H1 (cell line): ENCODE results near the gene EPHA10. TPM values are rescaled to one million over a fixed set of nuclear protein-coding genes. Genes with fewer than 3 reads are reported as not detected.
A peak's percentile ranks its signal among the peaks of the same experiment; 100 is the strongest.

ENCODE experiments used
- CTCF ChIA-PET: fragments of 300-600 bp; sonication (Branson Sonifier 250); formaldehyde crosslinking; loops from one replicate; lab custom pipeline; 2021; ENCODE audit not compliant: partially characterized antibody; lab: Charles Lee
- POLR2A ChIA-PET: fragments of 300-600 bp; sonication (Branson Sonifier 250); formaldehyde crosslinking; loops from one replicate; lab custom pipeline; 2021; ENCODE audit warnings: inconsistent platforms; ENCODE audit not compliant: partially characterized antibody; lab: Charles Lee
- DNase-seq, 2 experiments: peaks; one replicate each; pipeline versions ENCODE4 v3.0.0 to v3.0.0-alpha.2; 2010 to 2022; ENCODE audit warnings: low spot score in 2 of 2, low read depth in 1 of 2, mixed read lengths in 1 of 2
- FAIRE-seq: peaks from 2 replicates; lab custom pipeline; 2011; peaks lifted over from hg19 to GRCh38; lab: Jason Lieb, UNC
- H2AFZ ChIP-seq: 2 replicates; pipeline ENCODE4 v1.8.1; 2012; ENCODE audit warnings: low read length, inconsistent platforms
- H2AK5ac ChIP-seq: 2 replicates; pipeline ENCODE4 v1.6.1; 2013; ENCODE audit warnings: low read depth, low read length
- H2BK120ac ChIP-seq: replicated peaks from 2 replicates; pipeline ENCODE3; 2013; ENCODE audit warnings: low read depth, low read length, inconsistent platforms
- H2BK12ac ChIP-seq: 2 replicates; pipeline ENCODE4 v1.6.1; 2013; ENCODE audit warnings: low read depth, low read length
- H2BK15ac ChIP-seq: 2 replicates; pipeline ENCODE4 v1.6.1; 2013; ENCODE audit warnings: low read length
- H2BK20ac ChIP-seq: 2 replicates; pipeline ENCODE4 v1.6.1; 2013; ENCODE audit warnings: low read length
- H2BK5ac ChIP-seq: 2 replicates; pipeline ENCODE4 v1.6.1; 2013; ENCODE audit warnings: low read depth, low read length
- H3K14ac ChIP-seq: 2 replicates; pipeline ENCODE4 v1.6.1; 2013; ENCODE audit warnings: inconsistent platforms; ENCODE audit not compliant: insufficient read length
- H3K18ac ChIP-seq: 2 replicates; pipeline ENCODE4 v1.6.1; 2013; ENCODE audit warnings: low read length; ENCODE audit errors: extremely low read depth
- H3K23ac ChIP-seq: 2 replicates; pipeline ENCODE4 v1.6.1; 2013; ENCODE audit warnings: inconsistent platforms; ENCODE audit not compliant: insufficient read length
- H3K23me2 ChIP-seq: 2 replicates; pipeline ENCODE4 v1.6.1; 2013; ENCODE audit warnings: low read depth, low read length
- H3K27ac ChIP-seq: 2 replicates; pipeline ENCODE4 v1.6.1; 2011; ENCODE audit warnings: low read depth, low read length, inconsistent platforms
- H3K27me3 ChIP-seq, 4 experiments: replicated peaks in 1 of 4; 1 replicate in 1 of 4; 2 replicates in 3 of 4; pipeline versions ENCODE4 v1.6.1 to v1.8.1; 2011 to 2013; ENCODE audit warnings: low read length in 3 of 4, mild to moderate bottlenecking in 3 of 4, inconsistent platforms in 2 of 4, mixed read lengths in 2 of 4, moderate library complexity in 1 of 4; ENCODE audit not compliant: control insufficient read depth in 3 of 4, insufficient read depth in 3 of 4; ENCODE audit errors: extremely low read depth in 1 of 4
- H3K36me3 ChIP-seq, 4 experiments: 2 replicates each; pipeline versions ENCODE4 v1.6.1 to v1.8.1; 2011 to 2013; ENCODE audit warnings: mild to moderate bottlenecking in 4 of 4, low read length in 3 of 4, moderate library complexity in 2 of 4, control low read depth in 1 of 4, inconsistent platforms in 1 of 4; ENCODE audit not compliant: insufficient read depth in 4 of 4, control insufficient read depth in 2 of 4
- H3K4ac ChIP-seq: replicated peaks from 2 replicates; pipeline ENCODE3; 2013; ENCODE audit warnings: low read length, low read depth, mixed read lengths, inconsistent platforms; ENCODE audit not compliant: insufficient read length
- H3K4me1 ChIP-seq, 4 experiments: replicated peaks in 1 of 4; 1 replicate in 1 of 4; 2 replicates in 3 of 4; pipeline versions ENCODE4 v1.6.1 to v1.8.1; 2011 to 2013; ENCODE audit warnings: low read length in 3 of 4, inconsistent platforms in 2 of 4, mixed read lengths in 1 of 4; ENCODE audit not compliant: insufficient read depth in 4 of 4, control insufficient read depth in 3 of 4
- H3K4me2 ChIP-seq, 2 experiments: 2 replicates each; pipeline versions ENCODE4 v1.6.1 to v1.8.1; 2011 to 2013; ENCODE audit warnings: low read depth in 2 of 2, low read length in 2 of 2, control low read depth in 1 of 2, inconsistent platforms in 1 of 2, mild to moderate bottlenecking in 1 of 2; ENCODE audit not compliant: insufficient read depth in 1 of 2
- H3K4me3 ChIP-seq, 4 experiments: fragments of 200-600, 300-600 bp in 1 of 4; sonication (generic), shearing (Covaris generic), sonication (Bioruptor Twin) in 1 of 4; 2 replicates each; pipeline versions ENCODE4 v1.5.1 to v1.8.1; 2011 to 2016; ENCODE audit warnings: low read length in 4 of 4, low read depth in 3 of 4, control low read depth in 2 of 4, inconsistent platforms in 2 of 4, mild to moderate bottlenecking in 2 of 4, mixed read lengths in 1 of 4, moderate library complexity in 1 of 4; ENCODE audit not compliant: insufficient read depth in 2 of 4; ENCODE audit errors: extremely low read depth in 1 of 4
- H3K56ac ChIP-seq: replicated peaks from 2 replicates; pipeline ENCODE3; 2013; ENCODE audit warnings: low read depth, mild to moderate bottlenecking, mixed read lengths, low read length, inconsistent platforms; ENCODE audit not compliant: insufficient read length
- H3K79me1 ChIP-seq: 2 replicates; pipeline ENCODE4 v1.6.1; 2013; ENCODE audit warnings: low read depth, low read length, control low read depth
- H3K79me2 ChIP-seq, 2 experiments: 2 replicates each; pipeline versions ENCODE4 v1.6.1 to v1.8.1; 2012 to 2013; ENCODE audit warnings: low read length in 2 of 2, mild to moderate bottlenecking in 2 of 2, inconsistent platforms in 1 of 2; ENCODE audit not compliant: insufficient read depth in 2 of 2, control insufficient read depth in 1 of 2
- H3K9ac ChIP-seq, 4 experiments: replicated peaks in 1 of 4; 1 replicate in 1 of 4; 2 replicates in 3 of 4; pipeline versions ENCODE4 v1.6.1 to v1.8.1; 2011 to 2013; ENCODE audit warnings: low read depth in 3 of 4, low read length in 3 of 4, control low read depth in 2 of 4, mild to moderate bottlenecking in 2 of 4, moderate library complexity in 2 of 4, inconsistent platforms in 1 of 4; ENCODE audit errors: extremely low read depth in 1 of 4
- H3K9me3 ChIP-seq, 2 experiments: 2 replicates each; pipeline versions ENCODE4 v1.6.1 to v1.8.1; 2012 to 2013; ENCODE audit warnings: mild to moderate bottlenecking in 2 of 2, moderate library complexity in 2 of 2, control low read depth in 1 of 2, inconsistent platforms in 1 of 2, low read depth in 1 of 2, low read length in 1 of 2, mixed read lengths in 1 of 2; ENCODE audit not compliant: insufficient read depth in 2 of 2
- H4K20me1 ChIP-seq, 2 experiments: replicated peaks in 1 of 2; 2 replicates each; pipeline versions ENCODE3 to v1.8.1; 2011 to 2013; ENCODE audit warnings: inconsistent platforms in 2 of 2, low read length in 2 of 2, mild to moderate bottlenecking in 1 of 2; ENCODE audit not compliant: insufficient read depth in 2 of 2, control insufficient read depth in 1 of 2
- H4K5ac ChIP-seq: 2 replicates; pipeline ENCODE4 v1.6.1; 2013; ENCODE audit warnings: low read length, low read depth, mixed read lengths, inconsistent platforms; ENCODE audit not compliant: insufficient read length
- H4K8ac ChIP-seq: 2 replicates; pipeline ENCODE4 v1.8.0; 2013; ENCODE audit warnings: mild to moderate bottlenecking, moderate library complexity, low read length, inconsistent platforms; ENCODE audit not compliant: insufficient read depth; ENCODE audit errors: extremely low read depth
- H4K91ac ChIP-seq: replicated peaks from 2 replicates; pipeline ENCODE3; 2013; ENCODE audit warnings: low read length, mixed read lengths, inconsistent platforms; ENCODE audit not compliant: insufficient read length
- CHD2 ChIP-seq: IDR thresholded peaks from 2 replicates; pipeline ENCODE4 v1.6.1; 2012; ENCODE audit warnings: low read length, improper control_type of control experiment
- EGR1 ChIP-seq: IDR thresholded peaks from 2 replicates; pipeline ENCODE4 v1.6.1; 2011; ENCODE audit warnings: low read depth, low read length, borderline replicate concordance
- JUN ChIP-seq: IDR thresholded peaks from 2 replicates; pipeline ENCODE4 v1.6.1; 2011; ENCODE audit warnings: low read depth, mild to moderate bottlenecking, improper control_type of control experiment, low read length
- PHF8 ChIP-seq: fragments of 200-600 bp; sonication (generic); conservative IDR thresholded peaks from 2 replicates; pipeline ENCODE4 v1.7.1; 2012; ENCODE audit warnings: low read depth, mild to moderate bottlenecking, inconsistent platforms, low read length, moderate library complexity
- POLR2A ChIP-seq, 2 experiments: IDR thresholded peaks; 1 replicate in 1 of 2; 2 replicates in 1 of 2; pipeline ENCODE4 v1.6.1; 2011; ENCODE audit warnings: low read depth in 2 of 2, low read length in 2 of 2, mild to moderate bottlenecking in 2 of 2; ENCODE audit errors: control extremely low read depth in 1 of 2
- RNF2 ChIP-seq: fragments of 200-900, 300-1000 bp; sonication (generic); IDR thresholded peaks from 2 replicates; pipeline ENCODE4 v1.7.1; 2016; ENCODE audit warnings: borderline replicate concordance, low read depth, mild to moderate bottlenecking, antibody characterized with exemption, low read length; ENCODE audit not compliant: poor library complexity, severe bottlenecking; ENCODE audit errors: missing control alignments
- RXRA ChIP-seq: IDR thresholded peaks from 2 replicates; pipeline ENCODE4 v1.6.1; 2011; ENCODE audit warnings: low read depth, mild to moderate bottlenecking, low read length, moderate library complexity; ENCODE audit not compliant: insufficient read depth
- SP2 ChIP-seq: IDR thresholded peaks from 2 replicates; pipeline ENCODE4 v1.6.1; 2012; ENCODE audit warnings: mild to moderate bottlenecking, low read length, inconsistent platforms
- TAF1 ChIP-seq: IDR thresholded peaks from 2 replicates; pipeline ENCODE4 v1.6.1; 2011; ENCODE audit warnings: mild to moderate bottlenecking, low read depth, low read length
- TAF7 ChIP-seq: optimal IDR thresholded peaks from 2 replicates; pipeline ENCODE3; 2011; ENCODE audit warnings: low read depth, mild to moderate bottlenecking, inconsistent platforms, low read length, moderate library complexity, borderline replicate concordance
- TBP ChIP-seq: IDR thresholded peaks from 2 replicates; pipeline ENCODE4 v1.6.1; 2011; ENCODE audit warnings: low read depth, low read length, improper control_type of control experiment
- TCF12 ChIP-seq: IDR thresholded peaks from 2 replicates; pipeline ENCODE4 v1.6.1; 2011; ENCODE audit warnings: low read depth, mild to moderate bottlenecking, low read length
- WGBS, 2 experiments: shearing (Covaris generic) in 1 of 2; methylation state at CpG; one replicate each; pipeline versions ENCODE4 v1.1.6 to v1.1.7; 2013 to 2015; ENCODE audit warnings: low lambda C conversion rate in 2 of 2, mixed read lengths in 2 of 2, inconsistent platforms in 1 of 2, low coverage in 1 of 2, missing lambda C conversion rate in 1 of 2; ENCODE audit not compliant: insufficient replicate concordance in 2 of 2, insufficient coverage in 1 of 2, insufficient read length in 1 of 2; ENCODE audit errors: extremely low coverage in 1 of 2, missing lambda C conversion rate in 1 of 2; 5-methylcytosine and 5-hydroxymethylcytosine counted together
- polyA plus RNA-seq, 7 experiments: library from polyadenylated mRNA; depleted of rRNA in 3 of 7; stranded (reverse) in 5 of 7; unstranded in 2 of 7; fragments of >200 nt in 5 of 7; fragments of 200-250 nt in 2 of 7; gene quantifications; 1 replicate in 5 of 7; 2 replicates in 1 of 7; 4 replicates in 1 of 7; pipeline versions ENCODE4 v1.2.1 to v1.2.3, GENCODE V29; 2011 to 2013; ENCODE audit warnings: missing spikeins in 2 of 7, mixed read lengths in 2 of 7
- total RNA-seq: library from RNA; stranded (reverse); fragmentation: NEBNext Ultra II Directional; extraction: Animal tissue kit (Norgen Biotek cat#: 25700); gene quantifications from 2 replicates; pipeline ENCODE4 v1.2.1, GENCODE V29; 2021

The EPHA10 gene
- total and polyA plus RNA-seq, 2 of the 8 experiments (the other 6 are each of a cell fraction or from before 2014, with no cell fraction given) = 0.54 to 1.0 TPM

GRCh38 chr1:37676281-37677142 lies 88.4 kb downstream of the EPHA10 start:
- Histone ChIP-seq H3K4me3 (no peak overlapping the region), H2AFZ (no peak overlapping the region; the same call in 1 of the 2 replicates), H4K8ac (no peak overlapping the region), H3K27me3 (no peaks in the 10 kb centered on the region), H2BK12ac (no peak overlapping the region), H4K5ac (no peak overlapping the region), H3K27ac (no peak overlapping the region), H3K18ac (no peak overlapping the region), H3K9ac (no peak overlapping the region), H3K79me1 (no peaks in the 10 kb centered on the region), H3K56ac (no peak overlapping the region), H3K4me1 (peaks cover 0 to 5% (median 2%) of the 10 kb centered on the region in 4 experiments; a peak in 4 of 7 replicates), H3K23ac (no peak overlapping the region), H3K4me2 (0 out of 4 replicates have a peak overlapping the region, but pooled peaks of 1 of the 2 experiments have one; percentile 7), H3K14ac (no peak overlapping the region), H3K36me3 (peaks cover 0 to 4% (median 2%) of the 10 kb centered on the region in 4 experiments; a peak in 2 of 8 replicates), H2BK5ac (no peak overlapping the region), H3K4ac (no peak overlapping the region), H4K91ac (no peak overlapping the region), H2BK20ac (no peak overlapping the region), H2BK15ac (no peak overlapping the region), H3K9me3 (no peaks in the 10 kb centered on the region), H2AK5ac (no peak overlapping the region), H4K20me1 (no peaks in the 10 kb centered on the region), H3K79me2 (no peaks in the 10 kb centered on the region), H2BK120ac (no peak overlapping the region), H3K23me2 (no peaks in the 10 kb centered on the region)
- POLR2A ChIA-PET = interaction anchor here (1.1 to 1.3 kb wide), 2 partner anchors 9 to 12 kb away, joined by 3 to 4 read pairs; no protein-coding TSS in a partner anchor
- no peak for FAIRE-seq
- DNase-seq = no peak
- CTCF ChIA-PET = interaction anchor here (0.7 to 20.8 kb wide), 6 partner anchors 10 to 114 kb away, joined by 3 to 400 read pairs (median 4); no protein-coding TSS in a partner anchor
- 79% methylated on average over 14 of the region's 14 CpGs; no CpG with 5 or more reads in 1 of the 2 experiments for WGBS, 2 experiments
- no peak for TF ChIP-seq POLR2A (IDR thresholded peaks at IDR 0.05; ENCODE audit: control extremely low read depth in 1 of 2, low read depth in 2 of 2, low read length in 2 of 2)
- TF ChIP-seq TBP = no peak
- no peak for TF ChIP-seq TAF1
- no peak for TF ChIP-seq CHD2
- no peak for TF ChIP-seq PHF8
- no peak for TF ChIP-seq TAF7
- no peak for TF ChIP-seq SP2
- no peak for TF ChIP-seq RNF2
- TF ChIP-seq RXRA = no peak
- no peak for TF ChIP-seq EGR1
- no peak for TF ChIP-seq JUN
- no peak for TF ChIP-seq TCF12
